HG03521 (cell line): ENCODE data around the gene FANCC.

Experiments
- ATAC-seq: cut with Tn5 transposase; IDR thresholded peaks from one replicate; pipeline ENCODE4 v1.9.1; 2021; ENCODE audit warnings: mild to moderate bottlenecking, moderate library complexity; ENCODE audit not compliant: unreplicated experiment

Gene FANCC

DNA sequence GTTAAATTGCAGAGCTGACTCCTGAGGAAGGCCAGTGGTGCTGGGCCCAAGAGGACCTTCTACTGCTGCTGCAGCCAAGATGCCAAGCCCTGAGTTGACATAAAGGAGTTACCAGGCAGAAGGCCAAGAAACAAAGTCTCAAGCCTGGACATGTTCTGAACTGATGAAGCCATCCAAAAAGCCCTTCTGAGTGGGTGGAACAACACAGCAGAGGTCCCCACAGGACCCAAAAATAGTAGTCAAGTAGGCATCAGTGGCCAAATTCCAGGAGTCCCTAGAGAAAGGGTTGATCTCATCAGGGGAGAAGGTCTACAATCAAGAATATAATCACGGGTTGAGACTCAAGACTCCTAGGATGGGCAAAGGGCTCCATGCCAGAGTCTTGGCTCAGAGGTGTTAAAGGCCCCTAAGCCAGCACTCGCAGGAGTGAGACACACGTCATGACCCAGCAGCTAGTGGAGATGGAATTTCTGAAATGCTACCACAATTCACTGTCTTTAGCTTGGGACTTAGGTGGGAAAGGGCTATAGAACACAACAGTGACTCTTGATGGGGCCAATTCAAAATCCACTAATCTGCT lies 119.7 kb downstream of the FANCC start:
- no peak for ATAC-seq

DNA sequence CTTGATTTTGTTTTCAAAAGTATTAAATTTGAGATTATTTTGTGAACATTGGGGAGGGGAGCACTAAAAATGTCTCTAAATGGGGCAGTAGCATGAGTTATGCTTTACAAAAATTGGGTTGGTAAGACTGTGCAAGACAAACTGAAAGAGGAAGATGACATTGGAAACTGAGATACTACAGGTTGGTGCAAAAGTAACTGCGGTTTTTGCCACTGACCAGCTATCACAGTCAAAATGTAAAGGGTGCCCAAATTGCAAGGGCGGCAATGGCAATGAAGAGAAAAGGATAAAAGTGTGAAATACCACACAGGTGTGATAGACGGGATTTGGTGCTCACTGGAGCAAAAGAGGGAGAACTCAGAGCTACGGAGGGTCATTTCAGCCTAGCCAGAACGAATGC lies 124.0 kb downstream of the FANCC start:
- no peak for ATAC-seq

DNA sequence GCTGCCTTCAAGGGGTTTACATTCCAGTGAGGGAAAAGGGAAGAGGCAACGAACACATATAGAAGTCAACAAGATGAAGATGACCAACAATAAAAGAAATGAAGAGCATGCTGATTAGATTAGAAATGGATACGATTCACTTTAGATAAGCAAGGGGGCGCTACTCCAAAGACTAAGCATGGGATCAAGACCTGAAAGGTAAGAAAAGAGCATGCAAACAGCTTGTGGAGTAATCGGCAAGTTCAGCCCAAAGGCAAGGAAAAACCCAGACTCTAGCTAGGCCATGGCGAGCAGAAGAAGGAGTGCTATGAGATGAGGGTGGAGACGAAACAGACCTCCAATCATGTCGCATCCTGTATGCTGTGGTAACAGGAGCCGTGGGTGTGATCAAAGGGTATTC lies 124.4 kb downstream of the FANCC start:
- ATAC-seq, result no peak

DNA sequence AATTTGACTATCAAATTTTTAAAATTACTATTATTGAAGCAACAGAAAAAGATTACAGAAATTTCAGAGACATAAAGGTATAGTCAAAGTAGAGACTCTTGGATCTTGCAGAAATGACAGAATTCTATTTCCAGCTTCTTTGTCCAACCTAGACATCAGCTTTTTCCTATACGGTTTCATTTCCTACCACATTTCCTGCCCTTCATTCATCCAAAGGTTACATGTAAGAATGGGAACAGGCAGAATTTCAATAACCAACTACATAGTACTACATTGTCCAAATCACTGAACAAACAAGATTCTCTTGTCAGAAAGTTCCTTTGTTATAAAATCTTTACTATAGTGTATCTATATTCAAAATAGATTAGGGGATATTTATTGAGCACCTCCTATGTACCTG lies 124.9 kb downstream of the FANCC start:
- ATAC-seq, result no peak

DNA sequence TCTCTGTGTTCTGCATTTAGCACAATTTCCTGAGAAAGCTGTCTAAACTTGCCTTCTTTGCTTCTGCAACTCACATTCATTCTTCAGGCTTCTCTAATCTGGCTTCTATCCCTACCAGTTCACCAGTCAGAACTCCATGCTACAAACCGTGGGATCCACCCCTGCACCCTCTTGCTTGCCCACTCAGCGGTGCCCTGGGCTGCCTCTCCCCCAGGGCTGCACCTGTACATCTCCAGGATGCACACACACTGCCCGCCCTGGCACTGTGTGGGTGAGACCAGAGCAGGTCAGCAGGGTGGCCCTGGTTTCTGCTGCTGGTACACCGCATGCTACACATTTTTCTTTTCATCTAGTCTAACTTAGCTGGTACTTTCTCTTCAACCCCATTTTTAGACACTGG lies 127.1 kb downstream of the FANCC start:
- no peak for ATAC-seq

DNA sequence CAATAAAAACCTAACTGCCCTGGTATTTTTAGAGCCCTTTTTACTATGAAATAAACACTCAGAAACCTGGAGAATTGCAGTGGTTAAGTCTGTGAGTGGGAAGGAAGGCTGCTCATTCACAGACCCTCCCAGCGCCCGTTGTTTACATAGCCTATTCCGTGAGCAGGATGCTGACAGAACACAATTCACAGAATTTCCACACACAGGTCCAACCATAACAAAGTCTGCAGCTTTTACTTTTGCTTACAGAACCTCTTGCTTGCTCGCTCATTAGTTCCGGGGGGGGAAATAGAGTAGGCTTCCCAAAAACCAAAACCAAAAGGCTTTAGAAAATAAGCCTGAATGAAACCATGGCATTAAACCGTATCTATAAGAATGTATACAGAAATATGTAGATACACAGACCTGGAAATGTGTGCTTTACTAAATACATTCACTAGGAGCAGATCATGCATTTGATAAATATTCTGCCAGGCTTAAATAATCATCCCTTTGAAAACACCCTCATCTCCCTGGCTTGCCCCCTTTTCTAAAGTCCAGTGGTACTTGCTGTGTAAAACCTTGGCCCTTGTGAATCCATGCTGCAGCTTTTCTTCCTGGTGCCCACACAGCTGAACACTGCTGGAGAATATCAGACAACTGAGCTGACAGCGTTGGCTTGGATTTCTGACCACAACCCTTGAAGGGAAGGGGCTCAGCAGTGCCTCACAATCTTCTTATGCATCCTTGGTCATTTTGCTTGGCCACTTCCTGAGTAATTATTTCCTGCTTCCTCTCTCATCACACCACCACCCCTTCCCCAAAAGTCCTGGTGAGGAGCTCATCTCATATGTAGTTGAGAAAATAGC lies 128.0 kb downstream of the FANCC start:
- no peak for ATAC-seq

DNA sequence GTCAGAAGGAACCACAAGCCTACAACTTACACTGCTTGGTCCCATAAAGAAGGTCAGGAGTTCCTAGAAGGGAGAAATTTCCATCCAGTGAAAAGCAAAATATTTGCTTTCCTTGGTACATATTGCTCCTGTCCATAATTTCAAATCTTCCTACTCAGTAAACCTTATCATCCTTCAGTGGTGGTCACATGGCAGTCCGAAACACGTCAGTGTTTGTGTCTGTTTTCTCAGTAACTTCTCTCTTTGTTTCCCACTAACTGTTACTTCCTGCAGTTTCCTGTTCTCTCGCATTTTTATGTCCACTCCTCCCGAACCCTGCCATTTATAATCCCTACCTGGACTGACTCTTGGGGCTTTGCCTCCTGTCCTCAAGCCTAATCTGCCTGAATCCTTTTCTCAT lies 129.1 kb downstream of the FANCC start:
- no peak for ATAC-seq

DNA sequence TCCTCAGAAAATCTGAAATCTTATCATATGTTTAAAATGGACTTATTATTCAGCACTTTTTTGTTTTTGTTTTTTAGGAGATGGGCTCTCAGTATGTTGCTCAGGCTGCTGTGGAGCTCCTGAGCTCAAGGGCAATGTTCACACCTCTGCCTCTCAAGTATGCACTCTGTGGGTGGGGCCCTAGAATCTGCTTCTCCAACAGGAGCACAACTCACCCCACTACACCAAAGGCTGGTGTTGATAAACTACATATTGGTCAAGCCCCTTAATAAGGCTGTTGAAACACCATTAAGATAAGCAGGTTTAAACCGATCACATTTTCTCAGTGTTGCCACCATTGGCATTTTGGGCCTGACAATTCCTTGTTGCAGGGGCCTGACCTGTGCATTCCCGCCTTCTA lies 131.6 kb downstream of the FANCC start:
- no peak for ATAC-seq

DNA sequence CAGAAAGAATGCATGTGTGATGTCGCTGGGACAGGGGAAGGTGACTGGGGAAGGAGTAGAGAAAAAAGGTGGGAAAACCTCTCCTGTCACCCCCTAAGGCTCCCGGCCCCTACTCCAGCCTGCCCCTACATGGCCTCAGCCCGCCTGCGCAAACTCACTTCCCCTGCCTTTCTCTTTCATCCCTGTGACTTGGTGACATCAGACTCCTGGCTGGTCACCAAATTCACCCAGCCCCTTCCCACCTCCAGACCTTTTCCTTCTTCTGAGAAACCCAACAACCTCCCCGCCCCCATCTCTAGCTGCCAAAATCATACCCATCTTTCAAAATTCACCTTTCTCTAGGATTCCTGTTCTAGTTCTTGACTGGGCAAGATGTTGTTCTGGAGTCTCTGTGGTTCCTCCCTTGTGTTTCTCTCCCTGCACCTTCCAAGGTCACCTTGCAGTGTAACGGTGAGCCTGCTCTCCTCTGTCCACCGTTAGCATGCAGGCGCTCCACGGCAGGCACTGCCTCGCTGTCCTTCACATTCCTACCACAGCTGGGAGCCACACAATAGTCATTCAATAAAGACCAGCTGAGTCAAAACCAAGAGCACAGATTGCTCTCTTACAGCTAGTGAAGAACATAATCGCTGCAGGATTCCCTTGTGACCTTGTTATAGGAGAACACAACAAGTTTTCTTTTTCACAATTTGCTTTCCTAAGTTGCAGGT lies 134.5 kb downstream of the FANCC start:
- ATAC-seq, result no peak

DNA sequence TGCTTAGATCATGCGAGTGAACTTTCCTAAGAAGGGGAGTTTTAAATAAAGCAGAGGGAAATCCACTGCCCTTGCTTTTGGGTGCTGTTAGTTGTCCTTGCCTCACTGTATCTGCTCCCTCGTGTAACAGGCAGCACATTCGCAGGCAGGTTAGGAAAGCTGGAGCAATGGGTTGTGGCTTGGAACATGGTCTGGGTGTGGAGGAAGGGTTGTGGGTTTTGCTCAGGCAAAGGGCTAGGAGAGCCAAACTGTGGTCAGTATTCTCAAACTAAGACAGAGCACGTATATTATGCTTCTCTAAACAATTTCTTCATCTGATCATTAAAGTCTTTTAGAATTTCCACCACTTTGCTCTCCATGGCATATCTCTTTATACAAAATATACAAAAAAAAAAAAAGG lies 135.7 kb downstream of the FANCC start:
- no peak for ATAC-seq

DNA sequence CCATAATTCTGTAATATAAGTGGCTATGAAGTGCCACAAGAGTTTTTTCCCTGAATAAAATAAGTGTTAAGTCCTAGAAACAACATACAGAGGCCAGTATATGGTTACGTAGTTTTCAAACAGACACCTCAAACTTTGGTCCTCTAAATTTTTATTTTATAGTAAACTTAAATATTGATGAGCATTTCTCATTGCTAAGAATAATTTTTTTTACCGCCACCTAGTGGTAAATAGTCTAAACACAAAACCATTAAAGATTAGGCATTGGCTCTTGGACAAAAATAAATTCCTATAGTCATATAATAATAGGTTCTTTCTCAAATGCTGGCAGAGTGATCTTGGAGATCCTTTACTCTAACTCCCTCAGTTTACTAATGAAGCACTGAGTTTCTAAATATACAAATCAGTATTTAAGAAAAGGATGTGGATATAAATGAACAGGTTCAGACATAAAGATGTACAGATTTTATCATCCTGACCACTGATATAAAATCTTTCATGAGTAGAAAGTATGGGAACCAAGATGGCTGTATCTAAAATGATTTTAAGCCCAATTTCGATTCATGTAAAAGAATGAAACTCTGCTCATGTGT lies 136.2 kb downstream of the FANCC start:
- no peak for ATAC-seq

DNA sequence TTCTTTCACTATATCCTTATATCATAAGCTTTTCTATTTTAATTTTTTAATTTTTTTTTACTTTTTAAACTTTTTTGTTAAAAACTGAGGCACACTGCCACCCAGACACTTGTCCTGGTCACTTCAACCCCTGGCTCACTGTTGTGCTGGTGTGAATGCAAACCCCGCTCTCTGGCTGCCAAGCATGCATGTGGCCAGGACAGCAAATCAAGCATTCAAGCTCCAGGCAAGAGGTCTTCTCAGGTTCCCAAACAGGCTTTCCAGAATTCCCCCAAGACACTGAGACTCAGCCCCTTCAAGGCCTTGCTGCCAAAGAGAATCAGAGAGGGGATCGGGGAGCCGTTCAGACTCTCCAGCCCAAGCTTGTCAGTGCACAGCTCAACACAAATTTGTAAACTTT lies 139.9 kb downstream of the FANCC start:
- no peak for ATAC-seq

DNA sequence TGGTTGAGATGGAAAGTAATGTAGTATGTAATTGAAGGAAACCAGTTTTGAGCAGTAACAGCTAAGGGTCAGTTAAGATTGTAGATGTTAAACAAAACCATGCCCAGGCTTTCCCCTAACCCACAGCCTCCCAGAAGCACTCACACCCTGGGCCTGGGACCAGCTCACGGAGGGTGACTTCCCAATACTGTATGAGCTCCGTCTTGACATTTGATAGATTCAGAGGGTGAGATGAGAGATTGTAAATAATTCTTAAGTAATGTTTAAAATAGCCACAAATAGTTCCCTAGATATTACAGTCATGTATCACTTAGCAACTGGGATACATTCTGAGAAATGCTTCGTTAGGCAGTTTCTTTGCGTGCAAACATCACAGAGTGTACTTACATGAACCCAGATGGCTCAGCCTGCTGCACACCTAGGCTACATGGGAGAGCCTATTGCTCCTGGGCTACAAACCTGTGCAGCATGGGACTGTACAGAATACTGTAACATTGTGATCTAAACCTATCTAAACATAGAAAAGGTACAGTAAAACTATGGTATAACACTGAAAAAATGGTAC lies 140.7 kb downstream of the FANCC start:
- no peak for ATAC-seq

DNA sequence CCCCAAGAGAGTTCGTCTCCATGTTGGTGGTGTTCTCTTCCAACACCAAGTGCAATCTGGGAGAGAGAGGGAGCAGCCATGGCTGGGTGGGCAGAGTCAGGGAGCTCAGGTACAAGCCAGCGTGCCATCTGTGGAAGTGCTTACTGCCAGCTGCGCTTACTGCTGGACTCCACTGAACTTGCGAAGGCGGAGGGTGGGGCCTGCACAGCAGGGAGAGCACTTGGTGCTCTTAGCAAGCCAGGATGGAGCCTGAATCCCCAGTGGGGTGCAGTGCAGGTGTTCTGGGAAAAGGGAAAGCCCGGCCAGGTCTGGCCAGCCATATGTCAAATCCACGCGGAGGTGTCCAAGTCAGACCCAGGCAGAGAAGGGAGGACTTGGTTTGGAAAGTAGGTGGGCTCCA lies 142.0 kb downstream of the FANCC start:
- ATAC-seq, result no peak

DNA sequence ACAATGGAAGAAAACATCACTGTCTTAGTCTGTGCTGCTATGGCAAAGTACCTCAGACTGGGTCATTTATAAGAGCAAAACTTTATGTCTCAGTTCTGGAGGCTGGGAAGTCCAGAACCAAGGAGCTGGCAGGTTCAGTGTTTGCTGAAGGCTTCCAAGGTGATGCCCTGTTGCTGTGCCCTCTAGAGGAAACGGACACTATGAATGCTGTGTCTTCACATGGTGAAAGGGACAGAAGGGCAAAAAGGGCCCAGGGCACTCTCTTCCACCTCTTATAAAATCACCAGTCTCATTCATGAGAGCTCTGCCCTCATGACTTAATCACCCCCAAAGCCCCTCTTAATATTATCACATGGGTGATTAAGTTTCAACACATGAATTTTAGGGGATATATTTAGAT lies 143.5 kb downstream of the FANCC start:
- ATAC-seq, result no peak

DNA sequence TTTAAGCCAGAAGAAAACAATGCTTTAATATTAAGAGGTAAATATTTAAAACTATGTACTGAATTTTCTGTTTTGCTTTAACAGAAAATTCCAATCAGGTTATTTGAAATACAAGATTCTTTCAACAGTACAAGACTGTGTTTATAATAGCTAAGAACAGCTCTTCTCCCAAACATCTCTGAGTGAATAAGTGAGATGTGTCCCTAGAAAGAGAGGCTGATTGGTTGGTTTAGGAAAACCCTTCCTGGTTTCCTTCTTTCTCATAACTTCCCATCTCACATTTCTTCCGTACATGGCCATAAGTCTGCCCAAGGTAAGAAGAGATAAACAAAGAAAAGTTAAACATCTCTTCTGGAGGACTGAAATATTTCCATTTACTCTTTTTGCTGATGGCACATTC lies 145.9 kb downstream of the FANCC start:
- ATAC-seq, result no peak

DNA sequence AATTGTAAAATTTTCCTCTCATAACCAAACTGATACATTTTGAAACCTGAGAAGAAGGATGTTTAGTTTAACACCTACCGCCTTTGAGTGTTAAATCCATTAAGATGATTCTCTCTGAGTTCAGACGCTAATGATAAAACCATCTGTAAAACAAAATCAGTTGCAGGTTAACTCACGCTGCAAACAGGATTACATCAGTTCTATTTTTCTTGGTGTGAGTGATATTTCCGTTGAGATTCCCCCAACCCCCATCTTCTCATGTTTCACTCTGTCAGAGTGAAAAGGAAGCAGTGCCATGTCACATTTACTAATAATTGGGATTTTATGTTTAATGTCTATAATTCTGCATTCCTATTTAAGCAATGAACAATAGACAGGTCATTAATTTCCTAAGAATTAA lies 146.5 kb downstream of the FANCC start:
- no peak for ATAC-seq

DNA sequence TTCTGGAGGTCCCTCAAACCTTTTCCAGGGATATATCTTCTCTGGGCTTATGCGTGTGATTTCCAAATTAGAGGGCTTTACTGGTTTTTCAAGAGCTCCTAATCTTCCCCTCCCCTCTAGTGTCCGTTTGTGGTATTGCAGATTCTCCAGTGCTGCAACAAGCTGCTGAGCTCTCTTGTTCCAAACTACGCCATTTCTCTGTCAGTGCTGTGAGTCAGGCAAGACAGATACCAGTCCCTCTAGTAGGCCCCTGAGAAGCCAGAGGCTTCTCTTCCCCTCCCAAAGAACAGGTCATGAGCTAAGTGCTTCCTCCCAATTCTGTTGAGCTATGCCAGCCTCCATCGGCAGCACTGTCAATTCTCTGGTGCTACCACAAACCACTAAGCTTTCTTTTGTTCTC lies 149.5 kb downstream of the FANCC start:
- ATAC-seq, result no peak

DNA sequence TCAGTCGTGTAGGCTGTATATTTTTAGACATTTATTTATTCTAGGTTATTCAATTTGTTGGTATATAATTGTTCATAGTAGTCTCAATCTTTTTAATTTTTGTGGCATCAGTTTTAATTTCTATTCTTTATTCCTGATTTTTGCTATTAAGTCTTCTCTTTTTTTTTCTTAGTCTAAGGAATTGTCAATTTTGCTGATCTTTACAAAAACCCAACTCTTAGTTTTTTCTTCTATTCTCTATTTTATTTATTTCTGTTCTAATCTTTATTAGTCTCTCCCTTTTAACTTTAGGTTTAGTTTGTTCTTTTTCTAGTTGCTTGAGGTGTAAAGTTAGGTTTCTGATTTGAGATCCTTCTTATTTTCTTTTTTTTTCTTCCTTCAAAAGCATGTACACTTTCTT lies 152.5 kb downstream of the FANCC start:
- no peak for ATAC-seq

DNA sequence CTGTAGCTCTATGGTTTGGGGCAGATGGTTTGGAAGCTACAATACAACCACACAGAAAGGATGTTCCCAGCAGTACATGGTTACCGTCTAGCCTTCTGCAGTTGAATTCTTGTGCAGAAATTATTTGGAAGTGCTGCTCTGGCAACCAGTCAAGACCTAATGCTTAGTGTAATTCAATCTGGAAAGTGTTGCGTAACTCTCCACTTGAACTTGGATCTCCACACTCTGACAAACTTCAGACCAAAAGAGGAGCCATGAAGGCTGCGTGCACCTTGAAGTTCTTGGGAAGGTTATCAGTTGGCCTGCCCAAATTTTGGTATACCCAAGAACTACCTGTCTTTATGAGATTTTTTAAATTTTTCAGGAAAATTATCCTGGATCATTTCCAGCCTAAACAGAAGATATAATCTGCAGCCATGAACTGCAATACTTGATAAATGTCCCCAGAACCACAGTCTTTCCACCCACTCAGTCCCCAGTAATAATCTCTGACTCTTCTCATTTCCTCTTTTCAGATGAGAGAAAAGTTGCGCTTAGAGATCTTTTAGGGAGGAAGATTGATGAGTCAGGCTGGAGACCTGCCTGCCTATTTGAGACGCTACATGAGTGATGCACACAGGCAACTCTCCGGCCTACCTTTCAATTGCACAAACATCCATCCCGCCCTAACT lies 159.9 kb downstream of the FANCC start:
- no peak for ATAC-seq

DNA sequence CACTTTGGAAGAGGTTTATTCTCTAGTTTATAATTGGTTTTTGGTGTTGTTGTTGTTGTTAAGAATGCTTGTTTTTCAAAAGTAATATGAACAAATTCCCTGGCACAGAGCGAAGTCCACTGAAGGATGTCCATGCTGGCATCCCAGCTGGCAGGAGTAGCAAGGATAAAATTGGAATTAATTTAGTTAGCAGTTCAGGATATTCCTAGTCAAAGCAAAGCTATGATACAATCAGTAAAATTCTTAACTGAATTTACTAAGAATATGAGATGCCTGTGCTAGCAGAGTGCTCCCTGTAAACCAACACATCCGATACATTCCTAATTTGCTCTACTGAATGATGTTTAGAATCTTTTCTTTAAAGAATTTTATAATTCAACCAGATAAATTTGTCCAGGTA lies 161.4 kb downstream of the FANCC start:
- no peak for ATAC-seq
